ENCODE measurements around the gene BTD.
"Not testable (repeated sequence)": the region's sequence is repeated elsewhere in the genome, so short reads cannot be mapped to it uniquely, and the experiment has no call there.

The BTD gene

GRCh38 chr3:15604584-15604983 lies 3.0 kb downstream of the BTD start:
- not testable (repeated sequence) for DNase-seq

DNA sequence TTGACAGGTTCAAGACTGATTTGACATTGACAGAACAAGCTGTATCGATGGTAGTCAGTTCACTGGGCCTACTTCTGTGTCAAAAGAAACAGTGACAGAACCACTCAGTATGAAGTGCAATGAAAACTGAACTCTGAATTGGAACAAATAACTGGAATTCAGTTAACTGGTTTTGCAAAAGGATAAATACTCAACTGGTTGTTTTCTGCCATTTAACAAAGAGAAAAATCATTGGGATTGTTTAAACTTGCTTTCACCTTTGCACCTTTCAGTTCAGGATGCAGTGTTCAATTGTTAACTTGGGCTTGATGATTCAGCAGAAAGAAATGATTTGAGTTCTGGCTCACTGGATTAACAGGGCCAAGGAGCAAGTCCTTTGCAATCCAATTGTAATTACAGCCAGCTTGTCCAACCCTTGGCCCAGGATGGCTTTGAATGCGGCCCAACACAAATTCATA lies 4.9 kb downstream of the BTD start:
- DNase-seq: no peak

DNA sequence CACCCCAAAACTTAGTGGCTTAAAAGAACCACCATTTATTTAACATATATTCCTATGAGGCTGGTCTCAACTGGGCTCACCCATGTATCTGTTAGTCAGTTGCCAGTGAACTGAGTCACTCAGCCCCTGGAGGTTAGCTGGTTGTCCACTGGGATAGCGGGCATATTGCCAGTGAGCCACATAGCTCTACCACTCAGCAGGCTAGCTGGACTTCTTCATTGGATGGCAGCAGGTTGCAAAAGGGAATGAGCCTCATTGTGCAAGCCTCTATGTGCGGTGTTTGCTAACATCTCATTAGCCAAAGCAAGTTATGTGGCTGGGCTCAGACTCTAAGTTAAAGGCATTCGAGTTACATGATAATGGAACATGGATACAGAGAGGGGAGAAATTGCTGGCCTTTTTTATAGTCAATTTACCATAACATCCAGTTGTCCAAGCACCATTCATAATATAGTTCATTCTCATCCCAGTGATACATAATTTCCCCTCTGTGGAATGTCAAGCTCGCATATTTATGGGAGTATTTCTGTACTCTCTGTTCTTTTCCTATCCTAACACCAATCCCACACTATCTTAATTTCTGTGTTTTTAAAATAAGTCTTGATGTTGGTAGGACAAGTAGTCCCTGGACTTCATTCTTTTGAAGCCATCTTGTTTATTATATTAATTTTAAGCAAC lies 8.7 kb downstream of the BTD start:
- no peak for DNase-seq

GRCh38 chr3:15611018-15611417 lies 9.5 kb downstream of the BTD start:
- no peak for DNase-seq

DNA sequence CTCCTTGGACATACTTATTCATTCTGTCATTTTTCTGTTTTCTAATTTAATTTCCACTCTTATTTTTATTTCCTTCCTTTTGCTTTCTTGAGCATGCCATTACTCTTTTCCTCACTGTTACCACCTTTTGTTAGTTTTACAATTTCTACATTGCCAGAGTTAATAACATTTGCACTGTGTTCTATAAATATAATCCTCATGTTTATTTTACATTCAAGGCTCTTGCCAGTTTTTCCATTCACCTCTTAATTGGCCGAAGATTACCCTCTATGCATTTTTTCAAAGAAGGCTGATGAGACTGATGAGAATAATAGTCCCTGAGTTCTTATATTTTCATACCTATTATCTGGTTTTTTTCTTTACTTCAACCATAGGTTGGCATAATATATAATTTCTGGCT lies 10.5 kb downstream of the BTD start:
- no peak for DNase-seq

- DNase-seq: no peak
Observed at GRCh38 chr3:15614958-15615357, 13.4 kb downstream of the BTD start.

DNA sequence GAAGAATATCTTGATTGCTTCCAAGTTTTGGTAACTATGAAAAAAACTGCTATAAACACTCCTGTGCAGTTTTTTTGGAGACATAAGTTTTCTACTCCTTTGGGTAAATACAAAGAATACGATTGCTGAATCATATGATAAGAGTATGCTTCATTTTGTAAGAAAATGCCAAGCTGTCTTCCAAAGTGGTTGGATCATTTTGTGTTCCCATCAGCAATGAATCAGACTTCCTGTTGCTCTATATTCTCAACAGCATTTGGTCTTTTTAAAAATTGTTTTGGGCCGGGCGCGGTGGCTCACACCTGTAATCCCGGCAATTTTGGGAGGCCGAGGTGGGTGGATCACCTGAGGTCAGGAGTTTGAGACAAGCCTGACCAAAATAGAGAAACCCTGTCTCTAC lies 14.5 kb downstream of the BTD start:
- no peak for DNase-seq

- DNase-seq: not testable (repeated sequence)
Observed at GRCh38 chr3:15619659-15620464, 18.3 kb downstream of the BTD start.

DNA sequence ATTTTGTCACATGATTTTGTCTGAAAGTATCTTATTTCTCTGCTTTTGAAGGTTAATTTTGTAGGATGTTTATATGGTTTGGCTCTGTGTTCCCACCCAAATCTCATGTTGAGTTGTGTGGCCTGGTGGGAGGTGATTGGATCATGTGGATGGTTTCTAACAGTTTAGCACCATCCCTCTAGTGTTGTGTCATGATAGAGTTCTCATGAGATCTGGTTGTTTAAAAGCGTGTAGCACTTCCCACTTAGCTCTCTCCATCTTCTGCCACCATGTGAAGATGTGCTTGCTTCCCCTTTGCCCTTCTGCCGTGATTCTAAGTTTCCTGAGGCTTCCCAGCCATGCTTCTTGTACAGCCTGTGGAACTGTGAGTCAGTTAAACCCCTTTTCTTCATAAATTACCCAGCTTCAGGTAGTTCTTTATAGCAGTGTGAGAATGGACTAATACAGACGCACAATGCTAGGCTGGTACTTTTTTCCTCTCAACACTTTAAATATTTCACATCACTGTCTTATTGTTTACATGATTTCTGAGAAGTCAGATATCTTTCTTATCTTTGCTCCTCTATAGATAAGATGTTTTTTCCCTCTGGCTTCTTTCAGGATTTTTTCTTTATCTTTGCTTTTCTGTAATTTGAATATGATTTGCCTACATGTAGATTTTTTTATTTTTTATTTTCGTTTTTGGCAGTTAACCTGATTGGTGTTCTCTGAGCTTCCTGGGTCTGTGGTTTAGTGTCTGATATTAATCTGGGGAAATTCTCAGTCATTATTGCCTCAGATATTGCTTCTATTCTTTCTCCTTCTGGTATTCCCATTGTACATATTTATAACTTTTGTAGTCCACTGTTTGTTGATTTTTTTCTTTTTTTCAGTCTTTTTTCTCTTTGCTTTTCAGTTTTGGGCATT lies 22.2 kb downstream of the BTD start:
- DNase-seq: no peak

DNA sequence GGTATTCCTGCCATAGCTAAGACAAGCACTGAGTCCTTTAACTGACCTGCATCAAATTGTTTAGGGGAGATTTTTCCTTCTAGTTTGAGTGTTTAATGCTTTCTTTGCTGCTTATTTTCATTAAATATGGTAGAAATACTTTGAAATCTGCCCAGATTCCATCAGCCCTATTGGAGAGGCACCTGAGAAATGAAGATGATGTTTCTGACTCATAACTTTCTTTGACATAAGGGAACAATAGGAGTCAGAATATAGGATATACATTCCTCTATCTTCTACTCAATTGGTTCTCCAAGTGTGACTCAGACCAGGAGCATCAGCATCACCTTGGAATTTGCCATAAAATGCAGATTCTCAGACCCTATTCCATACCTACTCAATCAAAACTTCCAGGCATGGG lies 27.4 kb downstream of the BTD start:
- DNase-seq: no peak

DNA sequence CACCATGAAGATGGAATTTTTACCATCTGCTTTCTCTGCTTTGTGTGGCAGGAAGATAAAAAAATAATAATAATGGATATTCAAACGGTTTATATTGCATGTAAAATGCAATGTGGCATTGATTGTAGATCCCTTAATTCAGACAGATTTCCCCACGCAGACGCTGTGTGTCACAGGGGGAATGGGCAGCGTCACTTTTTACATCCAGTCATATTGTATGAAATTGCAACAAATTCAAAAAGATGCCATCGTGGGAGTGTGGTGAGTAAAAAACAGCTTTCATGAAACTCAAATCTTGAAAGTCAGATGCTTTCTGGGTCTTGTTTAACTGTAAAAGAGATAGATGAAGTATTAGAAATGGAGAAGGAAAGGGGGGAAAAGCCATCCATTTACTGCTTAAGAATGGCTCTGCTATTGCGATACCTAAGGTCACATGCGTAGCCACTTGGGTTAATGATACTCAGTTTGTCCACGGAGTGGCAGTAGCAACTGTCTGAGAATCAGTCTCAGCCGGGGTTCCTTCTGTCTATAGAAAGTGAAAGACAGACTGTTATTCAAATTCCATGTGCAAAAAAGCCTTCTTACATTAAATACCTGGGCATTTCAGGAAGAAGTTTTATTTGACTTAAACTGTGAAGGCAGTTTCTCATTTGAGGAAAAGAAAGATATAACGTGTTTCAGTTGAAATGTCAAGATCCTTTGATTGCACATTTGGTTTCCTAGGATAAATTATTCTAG lies 28.5 kb downstream of the BTD start:
- peak; percentile 27 for DNase-seq

DNA sequence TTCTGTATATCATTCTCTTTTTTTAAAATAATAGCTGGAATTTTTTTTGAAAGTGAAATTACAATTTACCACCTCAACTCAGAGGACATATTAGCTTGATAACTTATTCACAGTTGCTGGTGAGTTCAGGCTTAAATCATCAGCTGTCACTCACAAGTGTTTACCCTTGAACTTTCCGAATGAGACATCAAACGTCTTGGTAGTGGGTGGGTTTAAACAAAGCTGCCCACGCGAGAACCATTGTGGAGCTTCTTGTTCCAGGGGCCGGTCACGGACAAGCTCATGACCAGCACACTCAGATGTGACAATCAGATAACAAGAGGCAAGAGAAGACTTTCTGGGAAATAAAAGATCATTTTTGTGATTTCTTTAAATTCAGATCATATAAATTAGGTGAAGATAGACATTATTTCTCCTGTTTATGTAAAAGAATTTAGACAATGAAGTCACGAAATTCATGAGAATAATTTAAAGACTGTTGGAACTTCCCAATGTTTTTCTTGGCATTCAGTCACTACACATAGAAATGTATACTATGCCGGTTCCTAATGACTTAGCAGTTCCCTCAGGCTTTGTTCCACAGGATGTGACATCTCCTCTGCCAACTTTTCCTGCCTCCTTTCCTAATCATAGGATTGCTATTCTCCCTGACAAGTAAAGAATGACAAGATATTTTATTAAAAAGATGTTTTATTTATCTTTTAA lies 29.3 kb downstream of the BTD start:
- no peak for DNase-seq

DNA sequence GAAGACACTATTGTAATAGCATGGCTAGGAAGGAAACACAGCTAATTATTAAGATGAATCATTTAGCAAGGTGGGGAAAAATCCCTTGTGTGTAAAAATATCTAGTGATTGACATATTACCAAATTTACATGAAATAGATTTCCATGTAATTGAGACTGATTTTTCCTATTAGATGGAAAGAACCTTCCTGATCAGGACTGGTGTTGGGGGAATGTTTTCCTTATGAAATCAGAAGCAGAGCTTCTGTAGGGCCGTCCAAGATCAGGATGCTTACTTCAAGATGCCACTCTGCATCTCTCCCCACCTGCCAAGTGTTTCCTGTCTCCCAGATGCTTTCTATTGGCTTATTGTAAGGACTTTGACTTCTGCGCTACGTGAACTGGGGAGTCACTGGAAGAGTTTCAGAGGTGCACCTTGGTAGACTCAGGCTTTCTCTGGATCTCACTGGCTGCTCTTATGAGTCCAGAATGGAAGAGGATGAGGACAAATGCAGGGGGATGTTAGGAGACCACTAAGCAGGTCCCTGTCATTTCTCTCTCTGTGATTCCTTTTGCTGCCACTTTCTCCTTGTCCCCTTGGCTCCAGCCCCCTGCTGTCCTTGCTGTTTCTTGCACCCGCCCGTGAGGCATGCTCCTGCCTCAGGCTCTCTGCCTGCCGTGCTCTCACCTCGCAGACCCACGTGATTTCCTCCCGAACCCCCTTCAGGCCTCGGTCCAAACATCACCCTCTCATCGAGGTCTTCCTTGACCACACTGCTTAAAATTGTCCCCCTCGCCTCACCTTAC lies 30.1 kb downstream of the BTD start:
- DNase-seq: no peak

DNA sequence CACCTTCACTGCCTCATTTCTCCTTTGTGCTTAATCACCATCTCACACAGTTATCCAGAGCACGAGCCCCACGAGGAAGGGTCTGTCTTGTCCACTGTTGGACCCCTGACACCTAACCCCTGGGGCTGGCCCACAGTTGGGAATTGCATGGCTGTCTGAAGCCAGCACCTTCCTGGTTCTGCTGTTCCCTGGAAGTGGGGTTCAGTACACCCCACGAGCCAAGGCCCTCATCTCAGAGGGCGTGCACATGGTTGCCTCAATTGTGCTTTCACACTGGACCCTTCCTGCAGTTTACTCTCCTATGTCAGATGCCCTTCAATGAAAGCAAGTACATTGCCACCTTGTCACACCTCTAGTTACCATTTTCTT lies 30.7 kb downstream of the BTD start:
- DNase-seq: no peak

GRCh38 chr3:15633159-15633558 lies 31.6 kb downstream of the BTD start:
- DNase-seq: no peak

DNA sequence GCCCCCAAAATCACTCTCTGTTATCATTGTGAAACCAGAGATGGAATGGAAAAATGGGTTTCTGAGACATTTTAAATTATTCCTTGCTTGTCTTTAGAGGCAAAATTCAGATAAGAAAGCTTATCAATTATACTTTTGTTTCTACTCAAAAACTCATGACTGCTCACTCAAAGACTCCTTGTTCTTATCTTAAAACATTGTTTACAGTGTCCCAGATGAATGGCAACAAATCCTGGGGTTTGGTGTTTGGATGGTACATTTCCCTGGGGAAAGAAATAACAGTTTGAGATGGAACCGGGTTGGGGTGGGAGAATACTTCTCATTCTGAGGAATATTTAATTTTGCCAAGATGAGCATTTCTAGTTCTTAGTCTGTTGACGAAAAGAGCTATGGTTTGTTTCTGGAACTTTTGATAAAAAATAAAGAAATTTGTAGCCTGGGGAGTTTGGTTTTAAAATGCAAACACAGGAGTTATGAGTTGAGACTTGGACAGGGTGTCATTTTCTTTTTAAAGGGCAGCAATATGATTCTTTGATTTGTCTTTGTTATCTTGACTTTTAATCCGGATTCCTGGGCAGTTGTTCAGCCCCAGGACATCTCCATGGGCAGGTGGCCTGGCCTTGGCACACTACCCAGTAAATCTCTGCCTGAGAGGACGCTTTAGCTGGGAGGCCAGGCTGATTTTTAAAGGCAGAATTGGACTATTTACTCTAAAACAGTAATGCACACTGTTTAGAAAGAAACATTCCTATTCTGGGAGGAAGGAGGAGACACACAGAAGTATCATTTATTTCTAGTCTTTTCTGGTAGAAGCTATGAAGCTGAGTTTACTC lies 32.4 kb downstream of the BTD start:
- DNase-seq: no peak

- no peak for DNase-seq
Observed at GRCh38 chr3:15634671-15635070, 33.1 kb downstream of the BTD start.

GRCh38 chr3:15635121-15635661 lies 33.6 kb downstream of the BTD start:
- DNase-seq: no peak

- no peak for DNase-seq
Observed at GRCh38 chr3:15636028-15636709, 34.6 kb downstream of the BTD start.

All from NCI-H2107 (cell line).